Skeletal muscle satellite cell (primary cell): ENCODE measurements around the gene TCAIM.

Experiments used
- H3K27me3 ChIP-seq: 2 replicates; pipeline ENCODE4 v1.7.0; 2013; ENCODE audit warnings: low read length; ENCODE audit not compliant: control insufficient read depth, insufficient read depth
- H3K36me3 ChIP-seq: 2 replicates; pipeline ENCODE4 v1.7.0; 2013; ENCODE audit warnings: mild to moderate bottlenecking, control low read depth, low read length; ENCODE audit not compliant: insufficient read depth
- H3K4me1 ChIP-seq: 2 replicates; pipeline ENCODE4 v1.7.0; 2013; ENCODE audit warnings: low read length; ENCODE audit not compliant: control insufficient read depth, insufficient read depth
- H3K4me2 ChIP-seq: 2 replicates; pipeline ENCODE4 v1.7.0; 2013; ENCODE audit warnings: mild to moderate bottlenecking, low read length
- H3K4me3 ChIP-seq: 2 replicates; pipeline ENCODE4 v1.7.0; 2013; ENCODE audit warnings: low read length
- H3K9ac ChIP-seq: 2 replicates; pipeline ENCODE4 v1.7.0; 2013; ENCODE audit warnings: mild to moderate bottlenecking, low read depth, low read length, moderate library complexity
- H3K9me3 ChIP-seq: replicated peaks from 2 replicates; pipeline ENCODE4 v1.7.0; 2013; ENCODE audit warnings: mild to moderate bottlenecking, control low read depth, low read length

The TCAIM gene

DNA sequence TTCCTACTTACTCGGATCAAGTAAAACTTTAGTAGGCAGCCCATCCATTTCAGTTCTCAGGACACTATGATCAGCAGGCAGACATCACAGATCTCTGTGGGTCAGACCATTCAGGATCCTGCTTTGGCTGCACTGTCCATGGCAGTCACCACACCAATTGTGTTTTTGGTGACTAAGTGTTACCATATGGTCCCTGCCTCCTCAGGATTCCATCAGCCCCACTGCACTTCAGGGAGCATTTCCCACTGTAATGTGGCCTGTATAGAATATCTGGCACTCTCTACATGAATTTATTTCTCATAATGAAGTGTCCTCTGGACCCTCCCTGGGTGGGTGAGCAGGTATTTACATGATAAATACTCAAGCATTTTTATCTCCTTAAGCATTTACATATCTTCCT is 97.6 kb downstream of the TCAIM start:
- Histone ChIP-seq H3K4me2 (no peak overlapping the region), H3K9ac (no peak overlapping the region), H3K4me3 (no peak overlapping the region), H3K36me3 (no peaks in the 10 kb centered on the region), H3K4me1 (no peaks in the 10 kb centered on the region), H3K9me3 (no peaks in the 10 kb centered on the region), H3K27me3 (peaks cover 6% of the 10 kb centered on the region)

GRCh38 chr3:44437800-44438199 is 99.2 kb downstream of the TCAIM start:
- Histone ChIP-seq H3K27me3 (no peaks in the 10 kb centered on the region), H3K9me3 (no peaks in the 10 kb centered on the region), H3K36me3 (peaks cover 4% of the 10 kb centered on the region), H3K4me2 (no peak overlapping the region), H3K4me3 (no peak overlapping the region), H3K4me1 (no peaks in the 10 kb centered on the region), H3K9ac (no peak overlapping the region)

GRCh38 chr3:44439499-44440295 is 101.1 kb downstream of the TCAIM start:
- H3K9ac ChIP-seq = no peak overlapping the region

GRCh38 chr3:44442596-44443309 is 104.2 kb downstream of the TCAIM start:
- Histone ChIP-seq H3K9me3 (peaks cover 7% of the 10 kb centered on the region), H3K4me1 (no peaks in the 10 kb centered on the region), H3K9ac (no peak overlapping the region), H3K4me3 (no peak overlapping the region), H3K36me3 (peaks cover 38% of the 10 kb centered on the region), H3K27me3 (no peaks in the 10 kb centered on the region), H3K4me2 (no peak overlapping the region)

More at GRCh38 chr3:44439499-44440295, 101.1 kb downstream of the TCAIM start:
- Histone ChIP-seq H3K27me3 (no peaks in the 10 kb centered on the region), H3K4me1 (no peaks in the 10 kb centered on the region), H3K36me3 (peaks cover 12% of the 10 kb centered on the region), H3K9me3 (no peaks in the 10 kb centered on the region), H3K4me3 (no peak overlapping the region), H3K4me2 (no peak overlapping the region)

- Histone ChIP-seq H3K9me3 (peaks cover 9% of the 10 kb centered on the region), H3K36me3 (peaks cover 55% of the 10 kb centered on the region), H3K4me2 (no peak overlapping the region), H3K4me1 (no peaks in the 10 kb centered on the region), H3K4me3 (no peak overlapping the region), H3K9ac (no peak overlapping the region), H3K27me3 (no peaks in the 10 kb centered on the region)
Observed at GRCh38 chr3:44444437-44444836, 105.9 kb downstream of the TCAIM start.

GRCh38 chr3:44444896-44445691 is 106.5 kb downstream of the TCAIM start:
- no peak overlapping the region for H3K4me3 ChIP-seq
- H3K27me3 ChIP-seq = no peaks in the 10 kb centered on the region
- H3K9me3 ChIP-seq = peaks cover 9% of the 10 kb centered on the region
- no peaks in the 10 kb centered on the region for H3K4me1 ChIP-seq
- no peak overlapping the region for H3K9ac ChIP-seq
- H3K36me3 ChIP-seq = peaks cover 62% of the 10 kb centered on the region
- H3K4me2 ChIP-seq = no peak overlapping the region

- peaks cover 9% of the 10 kb centered on the region for H3K9me3 ChIP-seq
- no peaks in the 10 kb centered on the region for H3K4me1 ChIP-seq
- no peaks in the 10 kb centered on the region for H3K27me3 ChIP-seq
- H3K4me3 ChIP-seq = no peak overlapping the region
- no peak overlapping the region for H3K9ac ChIP-seq
- H3K36me3 ChIP-seq = peaks cover 69% of the 10 kb centered on the region
- no peak overlapping the region for H3K4me2 ChIP-seq
Observed at GRCh38 chr3:44445786-44446185, 107.2 kb downstream of the TCAIM start.

- no peak overlapping the region for H3K4me2 ChIP-seq
- peaks cover 9% of the 10 kb centered on the region for H3K9me3 ChIP-seq
- H3K4me1 ChIP-seq = no peaks in the 10 kb centered on the region
- no peaks in the 10 kb centered on the region for H3K27me3 ChIP-seq
- no peak overlapping the region for H3K9ac ChIP-seq
- peaks cover 73% of the 10 kb centered on the region for H3K36me3 ChIP-seq
- no peak overlapping the region for H3K4me3 ChIP-seq
Observed at GRCh38 chr3:44446929-44447328, 108.4 kb downstream of the TCAIM start.

DNA sequence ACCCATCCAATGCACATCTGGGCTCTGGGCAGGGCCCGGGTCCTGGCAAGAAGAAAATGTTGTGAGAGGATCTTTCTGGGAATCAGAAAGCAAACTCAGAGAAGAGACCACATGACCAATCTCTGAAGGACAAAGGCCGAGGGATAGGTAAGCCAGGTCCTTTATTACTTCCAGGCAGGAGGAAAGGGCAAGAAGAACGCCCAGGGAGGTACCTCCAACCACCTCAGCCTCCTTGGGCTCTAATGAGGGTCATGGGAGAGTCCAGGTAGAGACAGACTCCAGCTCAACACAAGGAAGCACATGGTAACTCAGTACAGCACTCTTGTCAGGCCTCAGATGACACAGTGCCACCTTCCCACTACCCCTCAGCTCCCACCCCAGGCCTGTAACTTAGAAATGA is 112.9 kb downstream of the TCAIM start:
- no peaks in the 10 kb centered on the region for H3K27me3 ChIP-seq
- H3K9me3 ChIP-seq = peaks cover 9% of the 10 kb centered on the region
- no peak overlapping the region for H3K4me2 ChIP-seq
- H3K36me3 ChIP-seq = peaks cover 66% of the 10 kb centered on the region
- H3K9ac ChIP-seq = no peak overlapping the region
- H3K4me1 ChIP-seq = no peaks in the 10 kb centered on the region
- no peak overlapping the region for H3K4me3 ChIP-seq

DNA sequence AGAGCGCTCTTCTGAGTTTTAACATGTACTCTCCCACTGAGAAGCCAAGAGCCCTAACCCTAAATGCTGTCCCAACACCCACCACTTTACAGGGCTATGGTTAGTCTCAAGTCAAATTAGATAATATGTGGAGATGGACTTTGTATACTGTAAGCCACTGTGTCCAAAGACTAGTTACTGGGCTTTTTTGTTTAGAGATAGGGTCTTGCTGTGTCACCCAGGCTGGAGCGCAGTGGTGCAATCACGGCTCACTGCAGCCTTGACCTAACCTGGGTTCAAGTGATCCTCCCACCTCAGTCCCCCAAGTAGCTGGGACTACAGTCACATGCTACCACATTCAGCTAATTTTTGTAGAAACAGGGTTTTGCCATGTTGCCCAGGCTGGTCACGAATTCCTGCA is 115.7 kb downstream of the TCAIM start:
- H3K27me3 ChIP-seq = no peaks in the 10 kb centered on the region
- no peak overlapping the region for H3K4me2 ChIP-seq
- H3K36me3 ChIP-seq = peaks cover 47% of the 10 kb centered on the region
- no peaks in the 10 kb centered on the region for H3K4me1 ChIP-seq
- H3K4me3 ChIP-seq = no peak overlapping the region
- H3K9ac ChIP-seq = no peak overlapping the region
- H3K9me3 ChIP-seq = no peaks in the 10 kb centered on the region

DNA sequence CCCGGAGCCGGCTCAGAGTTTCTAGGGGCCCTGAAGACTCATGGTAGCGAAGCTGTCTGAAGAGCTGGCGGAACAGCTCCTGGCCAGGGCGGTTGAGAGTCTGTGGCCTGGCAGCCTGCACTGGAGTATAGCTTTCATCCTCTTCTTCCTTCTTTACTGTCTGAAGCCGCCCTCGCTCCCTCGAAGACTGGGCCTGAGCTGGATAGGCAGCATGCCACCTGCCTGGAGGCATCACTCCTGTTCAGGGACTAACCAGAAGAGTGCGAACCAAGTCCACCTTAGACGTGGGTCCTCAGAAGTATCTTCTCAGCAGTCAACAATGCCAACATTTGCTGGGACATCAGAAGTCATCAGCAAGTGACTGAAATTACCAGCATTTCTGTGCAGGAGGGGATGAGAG is 116.8 kb downstream of the TCAIM start:
- peaks cover 37% of the 10 kb centered on the region for H3K36me3 ChIP-seq
- H3K9ac ChIP-seq = no peak overlapping the region
- no peaks in the 10 kb centered on the region for H3K27me3 ChIP-seq
- H3K4me1 ChIP-seq = no peaks in the 10 kb centered on the region
- no peak overlapping the region for H3K4me2 ChIP-seq
- no peaks in the 10 kb centered on the region for H3K9me3 ChIP-seq
- H3K4me3 ChIP-seq = no peak overlapping the region
